HFFc6 (cell line): ENCODE results near the gene KLF12. TPM values are rescaled to one million over a fixed set of nuclear protein-coding genes. Genes with fewer than 3 reads are reported as not detected.

ENCODE experiments used
- DNase-seq: peaks from one replicate; pipeline ENCODE4 v3.0.0-alpha.2; 2018
- H3K27ac Mint-ChIP-seq: 2 replicates; pipeline ENCODE4 v1.8.0; 2020; ENCODE audit warnings: mild to moderate bottlenecking, mixed read lengths
- H3K27me3 Mint-ChIP-seq: 2 replicates; pipeline ENCODE4 v1.8.0; 2021; ENCODE audit warnings: mild to moderate bottlenecking, moderate library complexity, mixed read lengths; ENCODE audit not compliant: insufficient read depth
- H3K36me3 Mint-ChIP-seq: 2 replicates; pipeline ENCODE4 v1.8.0; 2021; ENCODE audit warnings: low read depth, mixed read lengths
- H3K4me1 Mint-ChIP-seq: 2 replicates; pipeline ENCODE4 v1.8.0; 2020; ENCODE audit warnings: low read depth, mixed read lengths
- H3K4me3 Mint-ChIP-seq: 2 replicates; pipeline ENCODE4 v1.8.0; 2020; ENCODE audit warnings: mild to moderate bottlenecking, moderate library complexity, mixed read lengths
- H3K9me3 Mint-ChIP-seq: 2 replicates; pipeline ENCODE4 v1.8.0; 2020; ENCODE audit warnings: mild to moderate bottlenecking, mixed read lengths
- CTCF ChIP-seq: fragments of 200-600 bp; sonication (generic); IDR thresholded peaks from 2 replicates; pipeline ENCODE4 v1.5.0; 2021; ENCODE audit warnings: antibody characterized with exemption, mild to moderate bottlenecking
- total RNA-seq, 6 experiments: library from RNA; stranded (reverse); fragmentation: NEBNext Ultra II Directional; extraction: Animal tissue kit (Norgen Biotek cat#: 25700); gene quantifications; 2 replicates in 1 of 6; 3 replicates in 5 of 6; pipeline ENCODE4 v1.2.3, GENCODE V29; 2021

The KLF12 gene
- total RNA-seq, 6 experiments from 2014 or later, result 18.1 to 28.2 (median 24.1) TPM

- peaks cover 66% of the 10 kb centered on the region for H3K4me1 Mint-ChIP-seq
- no peaks in the 10 kb centered on the region for H3K27me3 Mint-ChIP-seq
- H3K9me3 Mint-ChIP-seq, result no peaks in the 10 kb centered on the region
- H3K27ac Mint-ChIP-seq, result no peak overlapping the region
- H3K4me3 Mint-ChIP-seq, result no peak overlapping the region
- DNase-seq, result no peak
- peaks cover 30% of the 10 kb centered on the region for H3K36me3 Mint-ChIP-seq
- no peak for TF ChIP-seq CTCF
Measured at GRCh38 chr13:74111399-74111798, 22.8 kb downstream of the KLF12 start.

GRCh38 chr13:74110053-74110452 lies 24.2 kb downstream of the KLF12 start:
- no peak for TF ChIP-seq CTCF
- no peak overlapping the region for H3K4me3 Mint-ChIP-seq
- no peak for DNase-seq
- no peaks in the 10 kb centered on the region for H3K9me3 Mint-ChIP-seq
- no peak overlapping the region for H3K27ac Mint-ChIP-seq
- H3K4me1 Mint-ChIP-seq, result peaks cover 55% of the 10 kb centered on the region
- H3K36me3 Mint-ChIP-seq, result peaks cover 24% of the 10 kb centered on the region
- H3K27me3 Mint-ChIP-seq, result no peaks in the 10 kb centered on the region

GRCh38 chr13:74107598-74107997 lies 26.6 kb downstream of the KLF12 start:
- Mint-ChIP-seq H3K27me3 (no peaks in the 10 kb centered on the region), H3K36me3 (peaks cover 23% of the 10 kb centered on the region), H3K9me3 (no peaks in the 10 kb centered on the region), H3K4me3 (no peak overlapping the region), H3K27ac (no peak overlapping the region), H3K4me1 (peaks cover 55% of the 10 kb centered on the region)
- no peak for DNase-seq
- TF ChIP-seq CTCF, result no peak

- no peaks in the 10 kb centered on the region for H3K27me3 Mint-ChIP-seq
- H3K27ac Mint-ChIP-seq, result no peak overlapping the region
- H3K36me3 Mint-ChIP-seq, result peaks cover 30% of the 10 kb centered on the region
- TF ChIP-seq CTCF, result no peak
- peaks cover 57% of the 10 kb centered on the region for H3K4me1 Mint-ChIP-seq
- H3K9me3 Mint-ChIP-seq, result peaks cover 13% of the 10 kb centered on the region
- H3K4me3 Mint-ChIP-seq, result no peak overlapping the region
- no peak for DNase-seq
Measured at GRCh38 chr13:74105871-74106270, 28.3 kb downstream of the KLF12 start.

GRCh38 chr13:74104661-74105275 lies 29.4 kb downstream of the KLF12 start:
- no peaks in the 10 kb centered on the region; the same call in 1 of the 2 replicates for H3K27me3 Mint-ChIP-seq
- peaks cover 54% of the 10 kb centered on the region for H3K4me1 Mint-ChIP-seq
- peaks cover 13% of the 10 kb centered on the region for H3K9me3 Mint-ChIP-seq
- H3K27ac Mint-ChIP-seq, result no peak overlapping the region
- no peak overlapping the region for H3K4me3 Mint-ChIP-seq
- no peak for DNase-seq
- TF ChIP-seq CTCF, result no peak
- peaks cover 30% of the 10 kb centered on the region for H3K36me3 Mint-ChIP-seq
